ENCODE measurements around the gene ANKRD11.

Gene ANKRD11

DNA sequence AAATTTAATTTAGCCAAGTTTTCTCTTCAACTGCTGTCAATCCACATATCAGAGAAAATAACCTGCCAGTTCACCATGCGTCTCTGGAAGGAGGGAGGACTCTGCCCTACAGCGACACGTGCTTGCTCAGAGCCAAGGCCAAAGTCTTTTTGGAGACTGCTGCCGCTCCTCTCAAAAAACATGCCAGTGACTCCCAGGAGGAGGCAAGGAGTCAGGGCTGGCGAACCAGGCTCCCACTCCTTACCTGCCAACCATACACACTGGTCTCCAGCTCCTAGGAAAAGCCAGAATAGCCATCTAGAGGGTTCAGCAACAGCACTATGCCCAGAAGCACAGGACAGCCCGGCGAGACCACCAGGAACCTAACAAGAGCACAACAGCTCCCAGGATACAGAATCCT is 73.0 kb downstream of the ANKRD11 start:
- DNase-seq (ENCODE audit: low read depth in 2 of 2) = no peak
- H3K4me3 ChIP-seq (replicated peaks in 1 of 2; ENCODE audit: low read depth in 2 of 2, low read length in 2 of 2) = no peak overlapping the region
- TF ChIP-seq, protein P1, sequence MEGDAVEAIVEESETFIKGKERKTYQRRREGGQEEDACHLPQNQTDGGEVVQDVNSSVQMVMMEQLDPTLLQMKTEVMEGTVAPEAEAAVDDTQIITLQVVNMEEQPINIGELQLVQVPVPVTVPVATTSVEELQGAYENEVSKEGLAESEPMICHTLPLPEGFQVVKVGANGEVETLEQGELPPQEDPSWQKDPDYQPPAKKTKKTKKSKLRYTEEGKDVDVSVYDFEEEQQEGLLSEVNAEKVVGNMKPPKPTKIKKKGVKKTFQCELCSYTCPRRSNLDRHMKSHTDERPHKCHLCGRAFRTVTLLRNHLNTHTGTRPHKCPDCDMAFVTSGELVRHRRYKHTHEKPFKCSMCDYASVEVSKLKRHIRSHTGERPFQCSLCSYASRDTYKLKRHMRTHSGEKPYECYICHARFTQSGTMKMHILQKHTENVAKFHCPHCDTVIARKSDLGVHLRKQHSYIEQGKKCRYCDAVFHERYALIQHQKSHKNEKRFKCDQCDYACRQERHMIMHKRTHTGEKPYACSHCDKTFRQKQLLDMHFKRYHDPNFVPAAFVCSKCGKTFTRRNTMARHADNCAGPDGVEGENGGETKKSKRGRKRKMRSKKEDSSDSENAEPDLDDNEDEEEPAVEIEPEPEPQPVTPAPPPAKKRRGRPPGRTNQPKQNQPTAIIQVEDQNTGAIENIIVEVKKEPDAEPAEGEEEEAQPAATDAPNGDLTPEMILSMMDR (IDR thresholded peaks at IDR 0.05; ENCODE audit: low read depth, low read length) = no peak

DNA sequence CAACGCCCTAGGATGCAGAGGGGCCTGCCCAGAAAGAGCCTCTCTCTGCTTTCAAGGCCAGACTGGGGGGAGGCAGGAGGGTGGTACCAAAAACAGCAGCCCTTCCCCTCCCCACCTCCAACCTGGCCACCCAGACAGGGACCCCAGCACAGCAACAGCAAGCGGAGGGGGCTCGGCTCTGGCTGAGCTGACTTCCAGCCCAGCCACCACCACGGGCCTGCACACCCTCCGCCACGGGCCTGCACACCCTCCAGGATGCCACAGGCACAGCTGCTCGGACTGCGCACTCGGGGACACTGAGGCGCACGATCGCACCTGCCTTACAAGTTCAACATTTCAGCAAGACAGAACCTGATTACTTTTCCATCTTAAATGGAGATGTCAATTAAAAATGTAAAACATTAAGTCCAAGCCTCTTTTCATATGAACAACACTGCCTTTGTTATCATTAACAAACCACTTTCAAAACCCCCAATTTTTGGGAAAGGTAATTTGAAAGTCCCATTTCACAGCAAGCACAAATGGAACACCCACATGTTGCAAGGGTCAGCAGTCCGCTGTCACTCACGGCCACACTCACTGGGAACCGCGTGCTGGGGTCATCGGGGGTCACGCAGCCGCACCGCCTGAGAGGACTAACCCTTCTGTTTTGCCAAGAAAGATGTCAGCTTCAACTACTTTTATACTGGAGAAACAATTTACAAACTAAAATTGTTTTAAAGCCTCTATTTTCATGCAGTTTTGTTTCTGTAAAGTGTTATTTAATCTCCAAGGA is 76.4 kb downstream of the ANKRD11 start:
- TF ChIP-seq, protein P1 (IDR thresholded peaks at IDR 0.05; ENCODE audit: low read depth, low read length) = no peak
- no peak overlapping the region for H3K4me3 ChIP-seq (replicated peaks in 1 of 2; ENCODE audit: low read depth in 2 of 2, low read length in 2 of 2)
- no peak for DNase-seq (ENCODE audit: low read depth in 2 of 2)

DNA sequence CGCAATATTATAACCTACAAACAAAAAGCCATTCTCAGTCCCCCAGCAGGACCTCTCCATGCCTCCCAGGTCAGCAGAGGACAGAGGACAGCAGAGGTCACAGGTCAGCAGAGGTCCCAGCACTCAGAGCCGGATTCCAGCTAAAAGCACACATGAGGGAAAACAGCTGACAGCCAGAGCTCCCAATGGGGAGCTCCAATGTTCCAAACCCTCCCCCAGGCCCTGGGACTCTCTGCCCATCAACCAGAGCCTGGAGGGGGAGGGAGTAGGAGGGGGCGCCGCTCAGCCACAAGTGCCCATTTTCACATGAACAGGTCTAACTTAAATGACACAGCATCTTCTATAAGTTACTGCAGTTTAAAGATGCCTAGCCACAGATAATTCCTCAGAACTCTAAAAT is 77.5 kb downstream of the ANKRD11 start:
- TF ChIP-seq, protein P1 (IDR thresholded peaks at IDR 0.05; ENCODE audit: low read depth, low read length) = no peak
- no peak for DNase-seq (ENCODE audit: low read depth in 2 of 2)
- H3K4me3 ChIP-seq (replicated peaks in 1 of 2; ENCODE audit: low read depth in 2 of 2, low read length in 2 of 2) = no peak overlapping the region

DNA sequence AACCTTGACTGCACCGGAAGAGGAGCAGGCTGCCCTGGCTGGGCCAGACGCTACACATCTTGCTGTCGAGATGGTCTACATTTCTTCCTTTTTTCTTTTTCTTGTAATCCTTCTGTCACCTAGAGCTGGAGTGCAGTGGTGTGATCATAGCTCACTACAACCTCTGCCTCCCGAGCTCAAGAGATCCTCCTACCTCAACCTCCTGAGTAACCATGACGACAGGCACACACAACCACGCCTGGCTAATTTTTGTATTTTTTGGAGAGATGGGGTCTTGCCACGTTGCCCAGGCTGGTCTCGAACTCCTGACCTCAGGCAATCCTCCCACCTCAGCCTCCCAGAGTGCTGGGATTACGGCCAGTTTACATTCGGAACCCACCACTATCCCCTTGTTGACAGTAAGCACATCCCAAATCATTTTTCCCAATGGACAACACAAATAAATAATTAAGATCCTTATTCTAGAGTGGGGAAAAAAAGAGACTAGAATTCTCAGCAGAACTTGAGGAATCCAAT is 79.0 kb downstream of the ANKRD11 start:
- no peak overlapping the region for H3K4me3 ChIP-seq (replicated peaks in 1 of 2; ENCODE audit: low read depth in 2 of 2, low read length in 2 of 2)
- TF ChIP-seq, protein P1 (IDR thresholded peaks at IDR 0.05; ENCODE audit: low read depth, low read length) = no peak
- DNase-seq (ENCODE audit: low read depth in 2 of 2) = no peak

DNA sequence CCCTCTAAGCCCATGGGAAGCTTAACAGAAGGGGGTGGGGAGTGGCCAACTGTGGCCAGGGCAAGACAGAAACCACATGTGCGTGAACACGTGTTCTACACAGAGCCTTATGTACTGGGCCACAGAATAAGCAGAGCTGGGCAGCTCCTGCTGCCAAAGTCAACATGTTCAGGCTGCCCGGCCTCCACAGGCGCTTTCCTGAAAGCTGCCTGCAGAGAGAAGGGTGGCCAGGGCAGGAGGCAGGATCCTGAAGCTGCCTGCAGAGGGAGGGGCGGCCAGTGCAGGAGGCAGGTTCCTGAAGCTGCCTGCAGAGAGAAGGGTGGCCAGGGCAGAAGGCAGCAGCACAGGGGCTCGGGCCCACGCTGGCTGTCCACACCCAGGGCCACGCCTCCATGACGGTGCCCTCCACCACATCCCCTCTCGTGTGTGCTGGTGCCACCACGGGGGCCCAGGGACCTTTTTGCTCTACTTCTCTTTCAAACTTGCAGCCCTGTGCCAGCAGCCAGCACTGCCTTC is 79.5 kb downstream of the ANKRD11 start:
- H3K4me3 ChIP-seq (replicated peaks in 1 of 2; ENCODE audit: low read depth in 2 of 2, low read length in 2 of 2) = no peak overlapping the region
- DNase-seq (ENCODE audit: low read depth in 2 of 2) = peak; percentile 90 to 91
- TF ChIP-seq, protein P1 (IDR thresholded peaks at IDR 0.05; ENCODE audit: low read depth, low read length) = peak; percentile 6

DNA sequence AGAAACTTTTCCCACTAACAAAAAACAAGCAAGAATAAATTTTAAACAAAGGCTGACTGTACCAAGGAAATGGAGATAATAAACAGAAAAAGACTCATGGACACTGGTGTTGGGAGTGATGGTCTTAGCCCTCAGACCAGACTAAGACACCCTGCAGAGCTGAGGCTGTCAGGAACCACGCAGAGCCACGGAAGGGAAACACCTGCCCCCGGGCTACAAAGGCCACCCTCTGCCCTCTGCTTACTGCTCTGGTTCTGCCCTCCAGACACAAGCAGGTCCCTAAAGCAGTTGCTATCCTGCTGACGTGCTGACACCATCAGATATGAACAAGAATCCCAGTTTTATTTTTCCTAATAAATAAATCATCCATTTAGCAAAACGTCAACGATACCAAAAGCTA is 80.0 kb downstream of the ANKRD11 start:
- no peak overlapping the region for H3K4me3 ChIP-seq (replicated peaks in 1 of 2; ENCODE audit: low read depth in 2 of 2, low read length in 2 of 2)
- TF ChIP-seq, protein P1 (IDR thresholded peaks at IDR 0.05; ENCODE audit: low read depth, low read length) = no peak
- DNase-seq (ENCODE audit: low read depth in 2 of 2) = no peak

All from cardiac fibroblast (primary cell).